KOPT-K1 (cell line): Measurements from ENCODE around the gene FOXP2.
"Not testable (repeated sequence)": the region's sequence is repeated elsewhere in the genome, so short reads cannot be mapped to it uniquely, and the experiment has no call there.

Experiments
- H3K27ac ChIP-seq: fragments of 200-600 bp; sonication (generic); 2 replicates; pipeline ENCODE4 v1.5.1; 2016; ENCODE audit warnings: antibody characterized with exemption, mild to moderate bottlenecking, low read depth, low read length; ENCODE audit not compliant: poor library complexity, severe bottlenecking
- H3K36me3 ChIP-seq: fragments of 200-600 bp; sonication (generic); 2 replicates; pipeline ENCODE4 v1.5.1; 2017; ENCODE audit warnings: antibody characterized with exemption, mild to moderate bottlenecking, low read length, moderate library complexity; ENCODE audit not compliant: insufficient read depth
- H3K9me3 ChIP-seq: fragments of 200-600 bp; sonication (generic); 2 replicates; pipeline ENCODE4 v1.5.1; 2017; ENCODE audit warnings: antibody characterized with exemption, low read length, mild to moderate bottlenecking; ENCODE audit not compliant: insufficient read depth, poor library complexity, severe bottlenecking

Gene FOXP2

DNA sequence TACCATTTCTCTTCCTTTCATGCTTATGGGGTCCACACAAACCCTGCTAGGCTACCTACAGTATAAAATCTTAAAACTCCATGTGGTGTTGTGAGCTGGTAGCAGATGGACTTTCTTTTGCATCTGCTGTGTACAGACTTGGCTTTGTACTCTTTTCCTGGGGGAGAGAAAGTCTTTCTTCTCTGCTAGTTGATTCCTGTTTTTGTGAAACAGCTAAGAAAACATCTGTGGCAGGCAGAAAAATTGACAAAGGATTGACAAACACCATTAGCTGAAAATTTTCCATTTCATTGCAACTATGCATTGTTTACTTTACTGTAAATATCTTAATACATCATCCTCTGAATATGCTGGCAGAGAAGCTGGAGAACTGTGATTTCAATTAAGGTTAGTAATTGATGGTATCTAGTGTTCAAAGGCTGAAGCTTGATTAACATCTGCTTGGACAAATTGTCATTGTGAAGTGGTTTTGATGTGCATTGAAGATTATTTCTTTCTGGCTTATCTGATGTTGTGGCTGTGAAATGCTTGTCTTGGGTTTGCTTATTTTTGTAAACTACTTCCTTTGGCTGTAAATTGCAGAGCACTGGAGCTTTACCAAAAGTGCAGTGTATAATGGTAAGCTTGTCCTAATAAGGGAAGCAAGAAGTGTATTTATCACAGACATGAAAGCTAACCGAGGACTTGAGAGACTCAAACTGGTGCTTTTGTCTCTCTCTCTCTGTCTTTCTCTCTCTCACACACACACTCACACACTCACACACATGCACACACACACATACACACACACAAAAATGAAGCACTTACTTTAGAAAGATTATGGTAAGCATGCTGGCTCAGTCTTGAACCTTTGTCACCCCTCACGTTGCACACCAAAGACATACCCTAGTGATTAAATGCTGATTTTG lies at the start of gene FOXP2:
Gene FOXP2, plus strand, starts transcription at position 660 of the 908 bp plus-strand sequence. CDS start 11,697 bp downstream, outside the sequence.
- H3K36me3 ChIP-seq, result no peaks in the 10 kb centered on the region
- H3K27ac ChIP-seq, result no peak within 1 kb of the TSS
- H3K9me3 ChIP-seq, result no peaks in the 10 kb centered on the region

DNA sequence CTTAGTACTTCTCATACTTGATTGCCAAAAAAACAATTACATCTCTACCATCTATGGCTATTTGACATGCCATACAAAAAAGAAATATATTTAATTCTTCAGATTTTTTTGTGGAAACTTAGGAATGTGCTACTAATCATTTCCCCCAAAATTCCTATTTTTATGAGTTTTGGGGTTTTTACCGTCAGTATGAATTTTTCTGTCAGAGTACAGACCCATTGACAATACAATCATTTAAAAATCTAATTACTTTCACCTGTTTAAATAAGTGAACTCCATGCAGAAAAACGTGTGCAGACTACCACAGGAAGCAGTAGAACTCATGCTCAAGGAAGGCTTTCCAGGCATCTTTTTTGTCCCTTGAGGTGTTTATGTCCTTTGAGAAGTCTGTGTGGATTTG lies 48.8 kb upstream of the FOXP2 start:
- H3K27ac ChIP-seq, result no peak overlapping the region
- H3K36me3 ChIP-seq, result no peaks in the 10 kb centered on the region
- H3K9me3 ChIP-seq, result no peaks in the 10 kb centered on the region

DNA sequence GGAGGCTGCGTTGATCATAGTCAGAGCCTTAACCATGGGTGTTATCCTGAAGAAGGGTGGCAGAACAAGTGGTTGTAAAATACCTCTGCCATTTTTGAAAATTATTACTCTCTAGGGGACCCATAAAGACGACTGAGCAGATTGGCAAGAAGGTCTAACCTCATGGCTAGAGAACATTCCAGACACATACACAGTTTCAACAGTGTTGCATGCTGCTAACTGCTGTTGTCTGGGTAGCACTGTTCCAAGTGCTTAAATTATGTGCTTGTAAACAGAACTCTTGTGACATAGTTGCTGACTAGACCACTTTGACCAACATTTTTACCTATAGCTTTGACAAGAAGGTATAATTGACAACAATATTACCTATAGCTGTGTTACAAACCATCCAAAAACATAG lies 46.1 kb upstream of the FOXP2 start:
- Histone ChIP-seq H3K27ac (no peak overlapping the region), H3K9me3 (no peaks in the 10 kb centered on the region), H3K36me3 (no peaks in the 10 kb centered on the region)

DNA sequence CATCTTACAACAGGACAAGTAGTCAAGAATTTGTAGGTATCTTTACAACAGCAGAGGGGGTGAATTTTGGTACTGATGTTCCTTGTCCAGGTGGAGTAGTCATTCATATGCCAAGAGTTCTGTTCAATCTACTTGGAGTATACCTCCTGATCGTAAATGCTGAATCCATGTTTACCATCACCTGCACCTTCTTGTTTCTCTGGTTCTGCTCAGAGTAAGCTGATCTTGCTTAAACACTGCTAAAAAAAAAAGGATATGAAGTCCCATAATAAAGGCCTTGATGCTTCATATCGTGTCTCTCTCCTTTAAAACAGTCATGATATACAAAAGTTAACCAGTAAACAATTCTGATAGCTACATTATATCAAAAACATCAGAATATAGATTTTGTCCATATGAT lies 45.3 kb upstream of the FOXP2 start:
- Histone ChIP-seq H3K27ac (no peak overlapping the region), H3K36me3 (no peaks in the 10 kb centered on the region), H3K9me3 (no peaks in the 10 kb centered on the region)

DNA sequence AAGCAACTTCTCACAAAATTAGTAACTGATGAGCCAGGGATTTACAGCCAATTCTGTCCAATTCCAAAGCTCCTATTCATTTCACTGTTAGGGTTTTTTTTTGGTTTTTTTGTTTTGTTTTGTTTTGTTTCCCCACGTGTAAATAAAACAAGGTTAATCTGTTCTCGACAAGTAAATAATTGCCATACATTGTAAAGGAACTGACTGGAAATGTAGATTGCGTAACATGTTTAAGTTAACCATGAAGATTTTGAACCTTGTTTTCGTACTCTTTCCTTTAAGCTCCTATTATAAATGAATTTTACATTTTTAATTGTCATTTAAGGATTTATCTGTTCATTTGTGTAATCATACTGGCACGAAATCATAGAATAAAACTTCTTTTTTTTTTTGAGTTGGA lies 42.0 kb upstream of the FOXP2 start:
- Histone ChIP-seq H3K27ac (no peak overlapping the region), H3K9me3 (no peaks in the 10 kb centered on the region), H3K36me3 (no peaks in the 10 kb centered on the region)

DNA sequence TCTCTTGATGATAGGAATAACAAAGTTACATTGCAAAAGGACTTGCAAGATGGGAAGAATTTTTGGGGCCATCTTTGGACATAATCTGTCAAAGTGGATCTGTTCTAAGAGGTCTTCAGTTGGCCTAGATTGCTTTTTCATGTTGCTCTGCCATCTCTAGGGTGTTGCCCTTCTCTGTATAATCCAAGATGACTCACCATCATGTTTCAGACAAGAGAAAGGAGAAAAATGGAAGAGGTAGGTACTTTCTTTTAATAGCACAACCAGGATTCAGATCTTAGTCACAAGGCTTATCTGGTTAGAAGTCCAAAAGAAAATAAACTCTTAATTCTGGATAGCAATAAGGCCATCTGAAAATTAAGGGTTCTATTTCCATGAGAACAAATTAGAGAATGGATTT lies 38.7 kb upstream of the FOXP2 start:
- Histone ChIP-seq H3K36me3 (no peaks in the 10 kb centered on the region), H3K27ac (no peak overlapping the region), H3K9me3 (no peaks in the 10 kb centered on the region)

DNA sequence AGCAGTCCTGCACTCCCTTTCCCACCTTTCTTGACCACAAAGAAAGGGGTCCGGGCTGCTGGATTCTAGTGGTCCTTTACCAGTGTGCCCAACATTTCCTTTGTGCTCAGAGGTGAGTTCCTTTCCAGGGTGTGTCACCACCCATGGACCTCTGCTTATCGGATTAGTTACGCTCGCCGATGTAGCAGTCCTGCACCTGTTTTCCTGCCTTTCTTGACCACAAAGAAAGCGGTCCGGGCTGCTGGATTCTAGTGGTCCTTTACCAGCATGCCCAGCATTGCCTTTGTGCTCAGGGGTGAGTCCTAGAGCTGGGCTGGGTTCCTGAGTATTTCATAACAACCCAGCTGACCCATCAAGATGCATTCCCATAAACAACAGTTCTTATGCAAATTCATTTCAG lies 30.7 kb upstream of the FOXP2 start:
- not testable (repeated sequence) for H3K27ac ChIP-seq, H3K9me3 ChIP-seq, H3K36me3 ChIP-seq

DNA sequence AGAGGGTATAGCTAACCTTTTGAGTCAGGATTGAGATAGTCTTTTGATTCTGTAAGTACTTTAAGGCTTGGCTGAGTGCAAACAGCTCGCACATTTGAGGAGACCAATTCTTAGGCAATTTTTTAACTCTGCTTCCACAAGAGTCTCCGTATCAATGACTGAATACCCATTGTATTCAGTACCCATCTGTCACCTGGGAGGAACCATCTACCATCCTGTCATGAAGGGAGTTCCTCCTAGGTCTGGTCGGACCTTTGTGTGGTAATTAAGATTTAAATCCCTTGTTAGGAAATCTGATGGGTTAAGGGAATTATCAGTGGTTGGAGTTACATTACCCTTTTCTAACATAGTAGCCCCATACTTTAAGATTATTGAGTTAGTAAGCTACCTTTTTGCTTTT lies 30.3 kb upstream of the FOXP2 start:
- not testable (repeated sequence) for H3K9me3 ChIP-seq, H3K27ac ChIP-seq

DNA sequence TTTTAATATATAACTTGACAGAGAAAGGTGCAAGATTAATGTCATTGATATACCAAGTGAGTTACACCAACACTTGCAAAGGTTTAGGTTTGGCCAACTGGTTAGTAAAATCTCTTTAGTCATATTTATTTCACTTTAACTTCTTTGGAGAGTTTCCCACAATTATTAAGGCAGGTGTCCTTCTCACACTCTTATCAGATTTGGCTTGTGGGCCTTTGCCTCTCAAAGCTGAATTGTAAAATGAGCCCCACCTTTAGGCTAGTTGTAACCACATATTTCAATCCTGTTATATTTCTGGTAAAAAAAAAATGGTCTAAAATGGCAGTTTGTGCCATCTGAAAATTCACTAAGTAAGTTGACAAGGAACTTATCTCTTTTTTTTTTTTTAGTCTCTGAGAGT lies 26.6 kb upstream of the FOXP2 start:
- no peaks in the 10 kb centered on the region for H3K9me3 ChIP-seq
- H3K36me3 ChIP-seq, result no peaks in the 10 kb centered on the region
- H3K27ac ChIP-seq, result no peak overlapping the region

More for the DNA sequence above, 30.3 kb upstream of the FOXP2 start:
- not testable (repeated sequence) for H3K36me3 ChIP-seq

DNA sequence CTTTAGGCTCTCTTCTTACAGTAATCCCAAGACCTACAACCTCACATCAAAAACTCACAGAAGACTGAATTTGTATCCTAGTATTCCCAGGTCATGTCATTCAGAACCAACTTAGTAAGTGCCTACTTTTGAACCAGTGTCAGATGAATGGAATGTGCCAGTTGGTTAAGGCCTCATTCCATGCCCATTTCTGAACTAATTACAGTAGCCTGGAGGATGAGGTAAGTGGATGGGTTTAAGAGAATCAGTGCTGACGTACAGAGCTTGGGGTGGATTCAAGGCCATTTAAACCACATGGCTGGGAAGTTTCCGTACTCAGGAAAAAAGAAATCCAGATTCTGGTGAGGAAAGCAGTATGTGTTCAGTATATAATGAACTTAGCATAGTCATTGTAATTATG lies 21.9 kb upstream of the FOXP2 start:
- Histone ChIP-seq H3K27ac (no peak overlapping the region), H3K9me3 (no peaks in the 10 kb centered on the region), H3K36me3 (no peaks in the 10 kb centered on the region)

DNA sequence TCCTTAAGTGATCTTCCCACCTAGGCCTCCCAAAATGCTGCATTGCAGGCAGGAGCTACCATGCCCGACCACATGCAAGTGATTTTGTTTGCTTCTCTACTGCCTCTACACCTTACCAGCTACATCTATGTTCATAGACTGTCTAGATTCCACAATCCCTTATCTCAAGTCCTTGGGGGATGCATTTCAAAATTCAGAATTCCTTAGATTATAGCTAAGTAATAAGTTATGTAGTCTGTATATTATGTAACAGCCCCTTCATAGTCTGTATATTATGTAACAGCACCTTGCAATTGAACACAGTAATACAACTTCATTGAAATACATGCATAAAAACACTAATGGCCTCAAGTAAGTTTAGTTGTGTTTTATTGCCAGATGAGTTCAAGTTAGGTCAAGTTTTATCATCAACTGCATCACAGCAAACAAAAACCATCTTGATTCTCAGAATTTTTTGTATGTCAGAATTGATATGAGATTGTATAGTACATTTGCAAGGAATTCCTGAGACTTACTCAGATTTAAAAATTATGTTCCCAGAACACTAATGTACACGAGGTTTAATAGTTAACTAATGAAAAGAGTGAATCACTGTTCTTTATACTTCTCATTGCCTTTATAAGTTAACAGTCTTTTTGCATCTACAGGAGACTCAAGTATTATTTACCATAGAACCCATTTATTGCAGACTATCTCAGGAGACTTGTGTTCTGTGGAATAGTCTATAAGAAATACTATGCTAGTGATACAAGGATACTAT lies 11.6 kb upstream of the FOXP2 start:
- H3K9me3 ChIP-seq, result no peaks in the 10 kb centered on the region
- no peak overlapping the region for H3K27ac ChIP-seq
- no peaks in the 10 kb centered on the region for H3K36me3 ChIP-seq

DNA sequence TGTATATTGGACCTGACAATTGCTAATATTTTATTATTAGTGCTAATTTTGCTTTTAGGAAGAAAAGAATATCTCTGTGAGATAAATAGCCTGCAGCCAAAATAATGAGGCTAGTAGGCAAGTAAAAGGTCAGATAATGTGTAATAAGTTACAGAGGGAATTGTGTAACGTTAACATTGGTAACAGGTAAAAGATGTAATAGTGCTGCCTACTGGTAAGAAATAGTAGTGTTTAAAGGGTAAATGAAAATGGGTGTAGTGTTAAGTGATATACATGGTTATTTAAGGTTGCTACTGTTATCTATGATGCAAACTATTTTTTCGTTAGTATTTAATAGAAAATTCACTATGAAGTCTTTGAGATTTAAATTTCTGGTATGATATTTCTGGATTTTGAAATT lies 9.2 kb upstream of the FOXP2 start:
- H3K36me3 ChIP-seq, result no peaks in the 10 kb centered on the region
- no peaks in the 10 kb centered on the region for H3K9me3 ChIP-seq
- H3K27ac ChIP-seq, result no peak overlapping the region

DNA sequence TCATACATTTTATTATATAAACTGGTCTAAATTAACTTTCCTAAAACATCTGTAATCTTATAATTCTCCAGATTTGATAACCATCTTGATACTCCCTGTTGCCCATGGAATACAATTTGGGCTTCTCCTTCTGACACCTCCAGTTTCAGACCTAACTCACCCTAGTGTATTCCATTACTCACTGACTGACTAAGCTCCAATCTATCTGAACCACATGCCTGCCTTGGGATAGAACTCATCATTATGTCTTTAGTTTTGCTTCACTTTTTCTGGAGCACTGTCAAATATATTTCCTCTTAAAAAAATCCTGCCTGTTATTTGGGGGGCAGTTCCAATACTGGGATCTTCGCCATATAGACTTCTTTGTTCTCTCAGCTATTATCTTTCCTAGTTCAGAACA lies 4.9 kb upstream of the FOXP2 start:
- no peaks in the 10 kb centered on the region for H3K36me3 ChIP-seq
- no peak overlapping the region for H3K27ac ChIP-seq
- no peaks in the 10 kb centered on the region for H3K9me3 ChIP-seq

DNA sequence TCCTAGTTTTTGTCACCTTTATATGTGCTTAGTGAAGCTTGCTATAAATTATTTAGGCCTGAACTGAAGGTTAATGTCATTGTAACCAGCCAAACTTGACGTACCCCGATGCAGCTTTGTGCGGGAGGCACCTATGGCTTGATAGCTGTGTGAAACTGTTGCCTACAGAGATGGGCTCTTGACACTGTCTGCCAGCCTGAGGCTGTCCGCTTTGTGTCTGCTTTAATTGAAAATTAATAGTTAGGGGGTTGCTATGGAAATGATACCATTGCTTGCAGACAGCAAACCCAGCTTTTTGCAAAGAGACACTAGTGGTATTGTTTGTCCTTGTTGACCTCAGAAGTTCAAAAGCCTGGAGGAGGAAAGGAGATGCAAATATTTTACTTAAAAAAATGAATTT lies 2.1 kb upstream of the FOXP2 start:
- H3K9me3 ChIP-seq, result no peaks in the 10 kb centered on the region
- no peaks in the 10 kb centered on the region for H3K36me3 ChIP-seq
- no peak overlapping the region for H3K27ac ChIP-seq

DNA sequence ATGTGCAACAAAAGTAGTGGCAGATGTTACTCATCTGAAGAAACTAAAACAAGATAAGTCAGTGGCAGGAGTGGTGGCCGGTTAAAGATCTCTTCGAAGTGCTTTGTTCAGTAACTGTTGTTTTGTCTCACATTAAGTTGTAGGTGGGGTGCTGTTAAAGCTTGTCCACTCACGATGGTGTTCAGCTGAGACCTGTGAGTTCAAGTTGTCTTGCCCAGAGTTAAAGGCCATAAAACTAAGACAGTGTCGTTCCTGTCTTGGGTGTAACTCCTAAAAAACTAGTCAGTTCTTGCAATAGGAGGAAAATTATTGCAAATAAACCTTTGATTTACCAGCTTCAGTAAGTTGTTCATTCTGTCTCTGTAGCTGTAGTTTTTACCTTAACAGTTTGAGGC lies 857 bp upstream of the FOXP2 start:
- H3K9me3 ChIP-seq, result no peaks in the 10 kb centered on the region
- no peak overlapping the region for H3K27ac ChIP-seq

More for the DNA sequence above, 857 bp upstream of the FOXP2 start:
- H3K36me3 ChIP-seq, result no peaks in the 10 kb centered on the region
